Stomach smooth muscle (tissue), 2 donors: ENCODE data around the gene CPLANE1.
A peak's percentile ranks its signal among the peaks of the same experiment; 100 is the strongest.
"Not testable (repeated sequence)": the region's sequence is repeated elsewhere in the genome, so short reads cannot be mapped to it uniquely, and the experiment has no call there.

Experiments
- H3K27ac ChIP-seq: one replicate; pipeline ENCODE4 v1.7.0; 2013; ENCODE audit warnings: mild to moderate bottlenecking, low read length, inconsistent platforms
- H3K27me3 ChIP-seq, 2 donors: one replicate each; pipeline ENCODE4 v1.7.0; 2013; ENCODE audit warnings: low read length in 2 of 2; ENCODE audit not compliant: insufficient read depth in 2 of 2, control insufficient read depth in 1 of 2
- H3K36me3 ChIP-seq, 2 donors: one replicate each; pipeline ENCODE4 v1.7.0; 2013; ENCODE audit warnings: low read length in 2 of 2; ENCODE audit not compliant: control insufficient read depth in 2 of 2, insufficient read depth in 2 of 2
- H3K4me1 ChIP-seq: one replicate; pipeline ENCODE4 v1.7.0; 2013; ENCODE audit warnings: low read length; ENCODE audit not compliant: control insufficient read depth, insufficient read depth
- H3K4me3 ChIP-seq, 2 donors: one replicate each; pipeline ENCODE4 v1.7.0; 2013; ENCODE audit warnings: low read length in 2 of 2
- H3K9ac ChIP-seq, 2 donors: one replicate each; pipeline ENCODE4 v1.7.0; 2013; ENCODE audit warnings: low read length in 2 of 2, mild to moderate bottlenecking in 1 of 2
- H3K9me3 ChIP-seq, 2 donors: one replicate each; pipeline ENCODE4 v1.7.0; 2013; ENCODE audit warnings: low read length in 2 of 2; ENCODE audit not compliant: control insufficient read depth in 2 of 2
- donor health status: healthy.
- donor health status: Pancreatic carcinoma.

The CPLANE1 gene

GRCh38 chr5:37248970-37249814 is at the start of gene CPLANE1:
Gene CPLANE1 (minus strand): TSS chr5:37249376. CDS start chr5:37247698, 1,678 bp downstream.
- Histone ChIP-seq H3K9me3 (no peaks in the 10 kb centered on the region), H3K4me1 (peaks cover 14% of the 10 kb centered on the region), H3K27me3 (no peaks in the 10 kb centered on the region), H3K36me3 (no peaks in the 10 kb centered on the region), H3K4me3 (peak within 1 kb of the TSS; percentile 88 to 90), H3K27ac (peak within 1 kb of the TSS; percentile 85), H3K9ac (peak within 1 kb of the TSS; percentile 92 to 93)

- peaks cover 22 to 23% of the 10 kb centered on the region in 2 donors for H3K36me3 ChIP-seq
- H3K4me3 ChIP-seq, H3K4me1 ChIP-seq, H3K27ac ChIP-seq, H3K27me3 ChIP-seq, H3K9ac ChIP-seq, H3K9me3 ChIP-seq: not testable (repeated sequence)
Observed at GRCh38 chr5:37296313-37296712, 47.1 kb upstream of the CPLANE1 start.

- Histone ChIP-seq H3K27me3 (no peaks in the 10 kb centered on the region), H3K4me3 (no peak overlapping the region)
Observed at GRCh38 chr5:37283214-37283820, 34.1 kb upstream of the CPLANE1 start.

GRCh38 chr5:37275511-37275910 is 26.3 kb upstream of the CPLANE1 start:
- H3K27me3 ChIP-seq, result no peaks in the 10 kb centered on the region
- no peak overlapping the region for H3K4me3 ChIP-seq
- H3K36me3 ChIP-seq, result no peaks in the 10 kb centered on the region
- no peak overlapping the region for H3K27ac ChIP-seq
- H3K4me1 ChIP-seq, result no peaks in the 10 kb centered on the region
- H3K9ac ChIP-seq, result no peak overlapping the region
- H3K9me3 ChIP-seq, result no peaks in the 10 kb centered on the region

More at GRCh38 chr5:37283214-37283820, 34.1 kb upstream of the CPLANE1 start:
- Histone ChIP-seq H3K36me3 (no peaks in the 10 kb centered on the region), H3K9ac (no peak overlapping the region), H3K9me3 (no peaks in the 10 kb centered on the region), H3K27ac (no peak overlapping the region), H3K4me1 (no peaks in the 10 kb centered on the region)

- Histone ChIP-seq H3K4me1 (no peaks in the 10 kb centered on the region), H3K27ac (no peak overlapping the region), H3K9me3 (peaks cover 0 to 4% of the 10 kb centered on the region in 2 donors), H3K36me3 (no peaks in the 10 kb centered on the region), H3K27me3 (no peaks in the 10 kb centered on the region), H3K4me3 (no peak overlapping the region), H3K9ac (no peak overlapping the region)
Observed at GRCh38 chr5:37272511-37272910, 23.3 kb upstream of the CPLANE1 start.

- H3K9me3 ChIP-seq, H3K4me1 ChIP-seq, H3K36me3 ChIP-seq, H3K27me3 ChIP-seq, H3K9ac ChIP-seq, H3K4me3 ChIP-seq, H3K27ac ChIP-seq: not testable (repeated sequence)
Observed at GRCh38 chr5:37268100-37268499, 18.9 kb upstream of the CPLANE1 start.

- H3K36me3 ChIP-seq, result no peaks in the 10 kb centered on the region
- no peak overlapping the region for H3K4me3 ChIP-seq
- H3K4me1 ChIP-seq, result no peaks in the 10 kb centered on the region
- H3K27ac ChIP-seq, result no peak overlapping the region
- no peaks in the 10 kb centered on the region for H3K27me3 ChIP-seq
- no peak overlapping the region for H3K9ac ChIP-seq
- H3K9me3 ChIP-seq, result no peaks in the 10 kb centered on the region
Observed at GRCh38 chr5:37255774-37256358, 6.7 kb upstream of the CPLANE1 start.

- peaks cover 3% of the 10 kb centered on the region for H3K4me1 ChIP-seq
- no peak overlapping the region for H3K9ac ChIP-seq
- H3K27ac ChIP-seq, result no peak overlapping the region
- no peak overlapping the region for H3K4me3 ChIP-seq
- H3K9me3 ChIP-seq, result no peaks in the 10 kb centered on the region
- no peaks in the 10 kb centered on the region for H3K27me3 ChIP-seq
- no peaks in the 10 kb centered on the region for H3K36me3 ChIP-seq
Observed at GRCh38 chr5:37254581-37254980, 5.4 kb upstream of the CPLANE1 start.

GRCh38 chr5:37251665-37252064 is 2.5 kb upstream of the CPLANE1 start:
- no peaks in the 10 kb centered on the region for H3K9me3 ChIP-seq
- H3K4me3 ChIP-seq, result no peak overlapping the region
- no peak overlapping the region for H3K27ac ChIP-seq
- peaks cover 14% of the 10 kb centered on the region for H3K4me1 ChIP-seq
- H3K36me3 ChIP-seq, result no peaks in the 10 kb centered on the region
- H3K9ac ChIP-seq, result no peak overlapping the region
- H3K27me3 ChIP-seq, result no peaks in the 10 kb centered on the region

- H3K9me3 ChIP-seq, result no peaks in the 10 kb centered on the region
- H3K27me3 ChIP-seq, result no peaks in the 10 kb centered on the region
- H3K27ac ChIP-seq, result peak overlapping the region; percentile 85
Observed at GRCh38 chr5:37249815-37250164, 614 bp upstream of the CPLANE1 start.

More at GRCh38 chr5:37249815-37250164, 614 bp upstream of the CPLANE1 start:
- H3K4me1 ChIP-seq, result peaks cover 14% of the 10 kb centered on the region
- H3K36me3 ChIP-seq, result no peaks in the 10 kb centered on the region
- H3K4me3 ChIP-seq, result peak overlapping the region; percentile 88 to 90
- H3K9ac ChIP-seq, result peak overlapping the region; percentile 92 to 93
